Stomach (tissue), 4 donors: Measurements from ENCODE around the gene RAMACL.

Experiments
- POLR2A ChIP-seq, 4 donors: fragments of 450-650 bp; IDR thresholded peaks; one replicate each; pipeline ENCODE4 v1.6.1; 2016; ENCODE audit warnings: antibody characterized with exemption in 4 of 4, control low read depth in 2 of 4, mild to moderate bottlenecking in 1 of 4, moderate library complexity in 1 of 4
- POLR2AphosphoS5 ChIP-seq, 3 donors: sonication (generic); formaldehyde crosslinking; IDR thresholded peaks; one replicate each; pipeline ENCODE4 v1.6.1; 2016; ENCODE audit warnings: antibody characterized with exemption in 3 of 3

GRCh38 chr6:166589786-166590574 is 3.5 kb upstream of the RAMACL start:
- TF ChIP-seq POLR2AphosphoS5 (IDR thresholded peaks at IDR 0.05) = no peak
- TF ChIP-seq POLR2A (IDR thresholded peaks at IDR 0.05) = no peak
